Measurements from ENCODE around the gene CD58. TPM values are rescaled to one million over a fixed set of nuclear protein-coding genes. Genes with fewer than 3 reads are reported as not detected.

The CD58 gene
- total RNA-seq, 1 donor from 2014 or later: 15.1 TPM

DNA sequence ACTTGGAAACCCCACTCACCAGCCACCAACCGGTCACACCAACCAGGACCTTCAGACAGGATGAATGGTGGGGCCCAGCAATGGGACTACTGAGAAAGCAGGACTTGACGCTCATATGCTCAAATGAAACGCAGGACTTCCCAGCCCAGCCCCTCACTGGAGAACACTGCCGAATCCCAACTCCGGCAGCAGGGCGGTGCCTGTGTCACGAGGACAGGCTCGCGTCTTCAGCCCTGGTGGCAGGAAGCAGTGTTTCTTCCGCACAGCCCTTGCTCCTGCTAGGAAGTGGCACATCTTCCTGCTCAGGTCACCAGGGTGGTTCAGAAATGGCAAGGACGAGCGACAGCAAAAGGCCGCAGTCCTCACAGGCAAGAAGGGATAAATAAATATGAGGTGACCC, 38.9 kb downstream of the CD58 start:
- Histone ChIP-seq H3K27ac (ENCODE audit: low read depth, low read length) (no peak overlapping the region), H3K4me1 (ENCODE audit: control insufficient read depth in 3 of 3, insufficient read depth in 3 of 3, low read length in 3 of 3) (no peaks in the 10 kb centered on the region), H3K4me3 (ENCODE audit: low read length in 3 of 3) (no peak overlapping the region), H3K36me3 (ENCODE audit: control insufficient read depth in 3 of 3, insufficient read depth in 3 of 3, low read length in 3 of 3) (peaks cover 3 to 16% (median 11%) of the 10 kb centered on the region in 3 donors), H3K9ac (ENCODE audit: low read depth in 1 of 3, low read length in 3 of 3) (no peak overlapping the region), H3K27me3 (ENCODE audit: control insufficient read depth in 3 of 3, insufficient read depth in 3 of 3, low read length in 3 of 3) (no peaks in the 10 kb centered on the region), H3K9me3 (ENCODE audit: control insufficient read depth in 3 of 3, low read length in 3 of 3) (no peaks in the 10 kb centered on the region)

DNA sequence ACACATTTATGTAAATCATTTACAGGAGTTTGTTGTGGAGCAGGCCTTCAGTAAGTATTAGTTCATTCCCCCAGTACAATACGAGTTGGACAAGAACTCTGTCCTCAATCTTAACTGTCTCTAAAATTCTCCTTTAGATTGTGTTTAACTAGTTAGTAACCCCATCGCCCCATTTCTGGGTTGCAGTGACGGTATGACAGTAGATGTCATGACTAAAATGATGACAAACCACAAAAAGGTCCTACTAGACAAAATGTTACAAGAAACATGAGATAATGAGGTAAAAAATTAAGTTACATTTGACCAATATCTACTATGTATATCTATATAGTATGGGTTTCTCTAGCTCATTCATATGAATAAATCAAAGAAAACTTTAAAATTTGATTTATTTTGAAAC, 41.1 kb downstream of the CD58 start:
- H3K9ac ChIP-seq (ENCODE audit: low read depth in 1 of 3, low read length in 3 of 3): no peak overlapping the region
- H3K9me3 ChIP-seq (ENCODE audit: control insufficient read depth in 3 of 3, low read length in 3 of 3): no peaks in the 10 kb centered on the region
- no peaks in the 10 kb centered on the region for H3K27me3 ChIP-seq (ENCODE audit: control insufficient read depth in 3 of 3, insufficient read depth in 3 of 3, low read length in 3 of 3)
- peaks cover 0 to 11% (median 10%) of the 10 kb centered on the region in 3 donors for H3K36me3 ChIP-seq (ENCODE audit: control insufficient read depth in 3 of 3, insufficient read depth in 3 of 3, low read length in 3 of 3)
- H3K4me3 ChIP-seq (ENCODE audit: low read length in 3 of 3): no peak overlapping the region
- H3K4me1 ChIP-seq (ENCODE audit: control insufficient read depth in 3 of 3, insufficient read depth in 3 of 3, low read length in 3 of 3): no peaks in the 10 kb centered on the region
- no peak overlapping the region for H3K27ac ChIP-seq (ENCODE audit: low read depth, low read length)

- Histone ChIP-seq H3K36me3 (ENCODE audit: control insufficient read depth in 3 of 3, insufficient read depth in 3 of 3, low read length in 3 of 3) (peaks cover 0 to 11% (median 10%) of the 10 kb centered on the region in 3 donors), H3K9me3 (ENCODE audit: control insufficient read depth in 3 of 3, low read length in 3 of 3) (no peaks in the 10 kb centered on the region), H3K4me1 (ENCODE audit: control insufficient read depth in 3 of 3, insufficient read depth in 3 of 3, low read length in 3 of 3) (no peaks in the 10 kb centered on the region), H3K27me3 (ENCODE audit: control insufficient read depth in 3 of 3, insufficient read depth in 3 of 3, low read length in 3 of 3) (no peaks in the 10 kb centered on the region), H3K9ac (ENCODE audit: low read depth in 1 of 3, low read length in 3 of 3) (no peak overlapping the region), H3K27ac (ENCODE audit: low read depth, low read length) (no peak overlapping the region), H3K4me3 (ENCODE audit: low read length in 3 of 3) (no peak overlapping the region)
Measured at GRCh38 chr1:116529199-116529631, 41.6 kb downstream of the CD58 start.

DNA sequence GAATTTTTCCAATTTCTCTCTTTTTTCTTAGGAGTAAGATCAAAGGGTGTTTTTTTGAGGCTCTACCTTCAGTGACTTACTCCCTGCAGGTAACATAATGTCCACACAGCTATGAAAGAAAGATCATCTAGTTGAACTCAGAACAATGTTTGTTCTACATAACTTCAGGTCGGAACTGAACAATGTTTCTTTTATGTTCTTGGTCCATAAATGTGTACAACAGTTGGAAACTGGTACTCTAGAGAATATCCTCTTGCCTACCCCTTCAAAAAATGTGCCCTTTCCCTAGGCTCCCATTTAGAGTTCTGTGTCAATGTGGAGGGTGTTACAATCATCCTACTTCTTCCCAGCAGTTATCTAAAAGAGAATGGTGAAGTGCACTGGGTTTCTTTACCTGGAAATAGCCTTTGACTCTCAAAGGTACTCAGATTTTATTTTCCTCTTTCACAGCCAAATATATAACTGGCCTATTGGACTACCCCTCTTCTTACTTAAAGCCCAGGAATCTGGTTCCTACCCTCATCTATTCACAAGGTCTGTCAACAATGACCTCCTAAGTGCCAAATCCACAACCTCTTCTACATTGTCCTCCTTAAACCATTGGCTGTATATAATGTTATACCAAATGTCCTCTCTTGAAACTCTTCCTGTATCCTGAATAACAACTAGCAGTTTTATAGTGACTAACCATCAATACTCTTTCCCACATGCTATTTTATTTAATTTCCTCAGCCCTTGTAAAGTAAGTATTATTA, 42.3 kb downstream of the CD58 start:
- no peak overlapping the region for H3K27ac ChIP-seq (ENCODE audit: low read depth, low read length)
- H3K4me1 ChIP-seq (ENCODE audit: control insufficient read depth in 3 of 3, insufficient read depth in 3 of 3, low read length in 3 of 3): no peaks in the 10 kb centered on the region
- no peaks in the 10 kb centered on the region for H3K27me3 ChIP-seq (ENCODE audit: control insufficient read depth in 3 of 3, insufficient read depth in 3 of 3, low read length in 3 of 3)
- peaks cover 0 to 7% (median 5%) of the 10 kb centered on the region in 3 donors for H3K36me3 ChIP-seq (ENCODE audit: control insufficient read depth in 3 of 3, insufficient read depth in 3 of 3, low read length in 3 of 3)
- no peak overlapping the region for H3K9ac ChIP-seq (ENCODE audit: low read depth in 1 of 3, low read length in 3 of 3)
- H3K9me3 ChIP-seq (ENCODE audit: control insufficient read depth in 3 of 3, low read length in 3 of 3): no peaks in the 10 kb centered on the region
- H3K4me3 ChIP-seq (ENCODE audit: low read length in 3 of 3): no peak overlapping the region

DNA sequence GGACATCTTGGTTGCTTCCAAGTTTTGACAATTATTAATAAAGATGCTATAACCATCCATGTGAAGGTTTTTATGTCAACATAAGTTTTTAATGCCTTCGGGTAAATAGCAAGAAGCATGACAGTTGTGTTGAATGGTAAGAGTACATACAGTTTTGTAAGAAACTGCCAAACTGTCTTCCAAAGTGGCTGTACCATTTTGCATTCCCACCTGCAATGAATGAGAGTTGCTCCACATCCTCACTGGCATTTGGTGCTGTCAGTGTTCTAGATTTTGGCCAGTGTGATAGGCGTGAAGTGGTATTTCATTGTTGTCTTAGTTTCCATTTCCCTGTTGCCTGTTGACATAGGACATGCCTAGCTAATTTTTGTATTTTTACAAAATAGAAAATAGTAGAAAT, 45.4 kb downstream of the CD58 start:
- no peaks in the 10 kb centered on the region for H3K4me1 ChIP-seq (ENCODE audit: control insufficient read depth in 3 of 3, insufficient read depth in 3 of 3, low read length in 3 of 3)
- H3K27ac ChIP-seq (ENCODE audit: low read depth, low read length): no peak overlapping the region
- peaks cover 0 to 3% (median 0%) of the 10 kb centered on the region in 3 donors for H3K36me3 ChIP-seq (ENCODE audit: control insufficient read depth in 3 of 3, insufficient read depth in 3 of 3, low read length in 3 of 3)
- no peak overlapping the region for H3K4me3 ChIP-seq (ENCODE audit: low read length in 3 of 3)
- no peaks in the 10 kb centered on the region for H3K9me3 ChIP-seq (ENCODE audit: control insufficient read depth in 3 of 3, low read length in 3 of 3)
- no peaks in the 10 kb centered on the region for H3K27me3 ChIP-seq (ENCODE audit: control insufficient read depth in 3 of 3, insufficient read depth in 3 of 3, low read length in 3 of 3)
- H3K9ac ChIP-seq (ENCODE audit: low read depth in 1 of 3, low read length in 3 of 3): no peak overlapping the region

DNA sequence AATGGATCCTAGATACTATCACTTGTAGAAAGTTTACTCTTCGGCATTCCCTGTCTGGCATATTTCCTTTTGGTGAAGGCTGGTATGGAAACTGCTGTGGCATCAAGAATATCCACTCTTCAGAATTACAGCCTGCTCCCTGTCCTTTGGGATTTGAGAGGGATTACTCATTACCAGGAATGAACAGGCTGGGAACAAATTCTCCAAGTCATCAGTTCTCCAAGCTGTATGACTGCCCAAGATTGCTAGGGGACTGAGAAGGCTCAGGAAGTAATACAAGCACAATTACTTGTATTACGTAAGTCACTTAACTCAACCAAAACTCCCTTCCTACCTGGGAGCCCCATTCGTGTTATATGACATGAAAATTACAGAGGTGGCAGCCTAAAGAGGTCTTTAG, 49.6 kb downstream of the CD58 start:
- Histone ChIP-seq H3K9me3 (ENCODE audit: control insufficient read depth in 3 of 3, low read length in 3 of 3) (no peaks in the 10 kb centered on the region), H3K4me3 (ENCODE audit: low read length in 3 of 3) (no peak overlapping the region), H3K27me3 (ENCODE audit: control insufficient read depth in 3 of 3, insufficient read depth in 3 of 3, low read length in 3 of 3) (no peaks in the 10 kb centered on the region), H3K9ac (ENCODE audit: low read depth in 1 of 3, low read length in 3 of 3) (no peak overlapping the region), H3K36me3 (ENCODE audit: control insufficient read depth in 3 of 3, insufficient read depth in 3 of 3, low read length in 3 of 3) (peaks cover 2 to 9% (median 7%) of the 10 kb centered on the region in 3 donors), H3K4me1 (ENCODE audit: control insufficient read depth in 3 of 3, insufficient read depth in 3 of 3, low read length in 3 of 3) (no peaks in the 10 kb centered on the region), H3K27ac (ENCODE audit: low read depth, low read length) (no peak overlapping the region)

DNA sequence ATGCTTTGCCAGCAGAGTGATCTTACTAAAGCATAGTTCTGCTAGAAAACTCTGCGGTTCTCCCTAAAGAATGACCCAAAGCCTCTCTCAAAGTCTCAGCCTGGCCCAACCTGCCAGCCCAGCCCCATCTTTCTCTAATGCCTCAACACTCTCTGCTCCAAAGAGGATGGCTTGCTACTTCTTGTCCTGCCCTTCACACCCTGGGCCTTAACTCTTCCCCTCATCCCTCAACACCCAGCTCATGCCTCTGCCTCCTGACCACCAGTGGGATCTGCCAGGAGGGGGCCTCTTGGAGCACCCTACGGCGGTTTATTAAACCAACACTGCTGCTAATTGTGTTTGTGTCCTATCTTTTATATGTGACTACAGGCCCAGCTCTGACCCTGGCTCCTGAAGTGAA, 52.4 kb downstream of the CD58 start:
- peaks cover 2 to 9% (median 7%) of the 10 kb centered on the region in 3 donors for H3K36me3 ChIP-seq (ENCODE audit: control insufficient read depth in 3 of 3, insufficient read depth in 3 of 3, low read length in 3 of 3)
- no peaks in the 10 kb centered on the region for H3K4me1 ChIP-seq (ENCODE audit: control insufficient read depth in 3 of 3, insufficient read depth in 3 of 3, low read length in 3 of 3)
- no peaks in the 10 kb centered on the region for H3K27me3 ChIP-seq (ENCODE audit: control insufficient read depth in 3 of 3, insufficient read depth in 3 of 3, low read length in 3 of 3)
- no peaks in the 10 kb centered on the region for H3K9me3 ChIP-seq (ENCODE audit: control insufficient read depth in 3 of 3, low read length in 3 of 3)
- H3K4me3 ChIP-seq (ENCODE audit: low read length in 3 of 3): no peak overlapping the region
- H3K27ac ChIP-seq (ENCODE audit: low read depth, low read length): no peak overlapping the region
- no peak overlapping the region for H3K9ac ChIP-seq (ENCODE audit: low read depth in 1 of 3, low read length in 3 of 3)

GRCh38 chr1:116516631-116517030, 54.2 kb downstream of the CD58 start:
- Histone ChIP-seq H3K27me3 (ENCODE audit: control insufficient read depth in 3 of 3, insufficient read depth in 3 of 3, low read length in 3 of 3) (no peaks in the 10 kb centered on the region), H3K9me3 (ENCODE audit: control insufficient read depth in 3 of 3, low read length in 3 of 3) (no peaks in the 10 kb centered on the region), H3K9ac (ENCODE audit: low read depth in 1 of 3, low read length in 3 of 3) (no peak overlapping the region), H3K4me3 (ENCODE audit: low read length in 3 of 3) (no peak overlapping the region), H3K36me3 (ENCODE audit: control insufficient read depth in 3 of 3, insufficient read depth in 3 of 3, low read length in 3 of 3) (peaks cover 2 to 9% (median 7%) of the 10 kb centered on the region in 3 donors), H3K27ac (ENCODE audit: low read depth, low read length) (no peak overlapping the region), H3K4me1 (ENCODE audit: control insufficient read depth in 3 of 3, insufficient read depth in 3 of 3, low read length in 3 of 3) (no peaks in the 10 kb centered on the region)

GRCh38 chr1:116515702-116516101, 55.1 kb downstream of the CD58 start:
- Histone ChIP-seq H3K36me3 (ENCODE audit: control insufficient read depth in 3 of 3, insufficient read depth in 3 of 3, low read length in 3 of 3) (peaks cover 2 to 7% (median 6%) of the 10 kb centered on the region in 3 donors), H3K4me3 (ENCODE audit: low read length in 3 of 3) (no peak overlapping the region), H3K4me1 (ENCODE audit: control insufficient read depth in 3 of 3, insufficient read depth in 3 of 3, low read length in 3 of 3) (no peaks in the 10 kb centered on the region), H3K27me3 (ENCODE audit: control insufficient read depth in 3 of 3, insufficient read depth in 3 of 3, low read length in 3 of 3) (no peaks in the 10 kb centered on the region), H3K9ac (ENCODE audit: low read depth in 1 of 3, low read length in 3 of 3) (no peak overlapping the region), H3K27ac (ENCODE audit: low read depth, low read length) (no peak overlapping the region), H3K9me3 (ENCODE audit: control insufficient read depth in 3 of 3, low read length in 3 of 3) (no peaks in the 10 kb centered on the region)

- Histone ChIP-seq H3K36me3 (ENCODE audit: control insufficient read depth in 3 of 3, insufficient read depth in 3 of 3, low read length in 3 of 3) (peaks cover 2 to 7% (median 6%) of the 10 kb centered on the region in 3 donors), H3K27ac (ENCODE audit: low read depth, low read length) (no peak overlapping the region), H3K4me1 (ENCODE audit: control insufficient read depth in 3 of 3, insufficient read depth in 3 of 3, low read length in 3 of 3) (no peaks in the 10 kb centered on the region), H3K9ac (ENCODE audit: low read depth in 1 of 3, low read length in 3 of 3) (no peak overlapping the region), H3K4me3 (ENCODE audit: low read length in 3 of 3) (no peak overlapping the region), H3K9me3 (ENCODE audit: control insufficient read depth in 3 of 3, low read length in 3 of 3) (no peaks in the 10 kb centered on the region), H3K27me3 (ENCODE audit: control insufficient read depth in 3 of 3, insufficient read depth in 3 of 3, low read length in 3 of 3) (no peaks in the 10 kb centered on the region)
Measured at GRCh38 chr1:116514708-116515525, 55.9 kb downstream of the CD58 start.
